Measurements from ENCODE around the gene WDTC1. TPM values are rescaled to one million over a fixed set of nuclear protein-coding genes. Genes with fewer than 3 reads are reported as not detected.

Gene WDTC1
- total RNA-seq, 6 experiments from 2014 or later, result 17.6 to 22.7 (median 19.8) TPM

GRCh38 chr1:27341525-27342252, 107.3 kb downstream of the WDTC1 start, which contains the start of gene SYTL1:
TSS of gene SYTL1 (plus strand) at chr1:27342022. CDS start at chr1:27345335, 3,313 bp downstream.
- Histone ChIP-seq H3K27me3 (no peaks in the 10 kb centered on the region), H3K36me3 (peaks cover 0 to 2% (median 0%) of the 10 kb centered on the region in 4 donors), H3K27ac (peak within 1 kb of the TSS in 2 of 3 donors; percentile 22 to 62), H3K9me3 (no peaks in the 10 kb centered on the region), H3K4me1 (no peaks in the 10 kb centered on the region), H3K4me3 (peak within 1 kb of the TSS in 2 of 3 donors; percentile 0 to 21)
- WGBS (ENCODE audit: insufficient coverage, low coverage, low lambda C conversion rate, missing lambda C conversion rate), result 46% methylated on average over 3 of the region's 22 CpGs
- peak; percentile 39 to 56 (median 54) for ATAC-seq
- TF ChIP-seq CTCF (IDR thresholded peaks at IDR 0.05) (no peak), POLR2A (IDR thresholded peaks at IDR 0.05) (no peak)
- intact Hi-C loops (cut with DNase I), result no loop called here
- peak in 1 of 3 donors; percentile 49 for DNase-seq

- peak overlapping the region in 2 of 3 donors; percentile 0 to 21 for H3K4me3 ChIP-seq
- no peaks in the 10 kb centered on the region for H3K27me3 ChIP-seq
- ATAC-seq, result peak in 2 of 4 donors; percentile 13 to 24
- DNase-seq, result no peak
- H3K27ac ChIP-seq, result peak overlapping the region in 1 of 3 donors; percentile 62
- intact Hi-C loops (cut with DNase I), result no loop called here
- no peak for TF ChIP-seq CTCF (IDR thresholded peaks at IDR 0.05)
- no peak for TF ChIP-seq POLR2A (IDR thresholded peaks at IDR 0.05)
- WGBS (ENCODE audit: insufficient coverage, low coverage, low lambda C conversion rate, missing lambda C conversion rate), result 66% methylated on average over 6 of the region's 8 CpGs
- no peaks in the 10 kb centered on the region for H3K36me3 ChIP-seq
- no peaks in the 10 kb centered on the region for H3K4me1 ChIP-seq
- no peaks in the 10 kb centered on the region for H3K9me3 ChIP-seq
These were observed 108.0 kb downstream of the WDTC1 start for GRCh38 chr1:27342391-27342777.

DNA sequence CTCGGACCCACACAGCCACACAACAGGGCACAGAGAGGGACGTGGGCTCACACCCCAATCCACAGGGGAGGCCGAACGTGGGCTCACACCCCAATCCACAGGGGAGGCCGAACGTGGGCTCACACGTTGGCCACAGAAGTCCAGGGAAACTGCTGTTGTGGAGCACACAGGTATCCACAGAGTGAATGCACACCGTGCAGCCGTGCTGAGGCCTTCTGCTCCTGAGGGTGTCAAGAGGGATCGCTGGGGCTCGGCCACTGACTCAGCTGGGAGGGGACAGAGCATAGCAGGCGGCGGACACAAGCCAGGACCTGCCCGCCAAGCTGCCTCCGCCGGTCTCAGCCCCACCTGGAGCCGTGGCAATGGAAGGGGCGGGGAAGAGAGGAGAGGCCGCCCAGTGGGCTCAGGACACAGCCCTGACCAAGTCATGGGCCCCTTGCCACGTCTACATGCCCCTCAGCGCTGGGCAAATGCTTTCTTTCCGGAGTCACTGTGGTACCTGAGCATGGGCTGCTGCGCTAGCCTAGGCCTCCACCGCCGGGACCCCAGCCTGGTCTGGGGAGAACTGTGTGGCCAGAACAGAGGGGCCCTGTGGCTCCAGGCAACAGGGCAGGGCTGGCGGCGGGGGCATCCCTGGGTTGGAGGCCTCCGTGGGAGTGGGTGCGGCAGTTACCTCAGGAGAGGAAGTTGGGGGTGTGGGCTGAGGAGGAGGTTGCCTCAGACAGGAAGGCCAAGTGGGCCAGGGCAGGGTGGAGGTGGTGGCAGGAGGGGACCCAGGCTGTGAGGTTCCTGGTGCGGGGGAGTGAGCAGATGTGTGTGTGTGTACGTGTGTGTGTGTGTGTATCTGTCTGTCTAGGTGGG, 108.6 kb downstream of the WDTC1 start:
- H3K27ac ChIP-seq, result peak overlapping the region in 2 of 3 donors; percentile 22 to 62
- DNase-seq, result peak in 1 of 3 donors; percentile 76
- 32% methylated on average over 4 of the region's 31 CpGs for WGBS (ENCODE audit: insufficient coverage, low coverage, low lambda C conversion rate, missing lambda C conversion rate)
- H3K4me3 ChIP-seq, result peak overlapping the region in 2 of 3 donors; percentile 0 to 21
- TF ChIP-seq POLR2A (IDR thresholded peaks at IDR 0.05), result no peak
- intact Hi-C loops (cut with DNase I), result no loop called here
- no peaks in the 10 kb centered on the region for H3K27me3 ChIP-seq
- no peaks in the 10 kb centered on the region for H3K4me1 ChIP-seq
- ATAC-seq, result peak; percentile 44 to 64 (median 60)
- H3K36me3 ChIP-seq, result no peaks in the 10 kb centered on the region
- H3K9me3 ChIP-seq, result no peaks in the 10 kb centered on the region

GRCh38 chr1:27343639-27344025, 109.2 kb downstream of the WDTC1 start:
- DNase-seq, result no peak
- no peak for ATAC-seq
- intact Hi-C loops (cut with DNase I), result no loop called here
- Histone ChIP-seq H3K27me3 (no peaks in the 10 kb centered on the region), H3K27ac (no peak overlapping the region), H3K36me3 (no peaks in the 10 kb centered on the region), H3K9me3 (no peaks in the 10 kb centered on the region), H3K4me3 (no peak overlapping the region), H3K4me1 (no peaks in the 10 kb centered on the region)
- TF ChIP-seq CTCF (IDR thresholded peaks at IDR 0.05) (no peak), POLR2A (IDR thresholded peaks at IDR 0.05) (no peak)
- 66% methylated on average over 5 of the region's 5 CpGs for WGBS (ENCODE audit: insufficient coverage, low coverage, low lambda C conversion rate, missing lambda C conversion rate)

Measured in right lobe of liver (tissue), 6 donors.